SH-SY5Y (cell line): ENCODE results near the gene MARCHF5.

Experiments used
- GATA2 ChIP-seq: IDR thresholded peaks from 2 replicates; pipeline ENCODE4 v1.6.1; 2011; ENCODE audit warnings: mild to moderate bottlenecking, low read depth, low read length
- GATA3 ChIP-seq: IDR thresholded peaks from 2 replicates; pipeline ENCODE4 v1.6.1; 2011; ENCODE audit warnings: low read depth, mild to moderate bottlenecking, low read length, moderate library complexity

- no peak for TF ChIP-seq GATA3
- TF ChIP-seq GATA2: no peak
These were observed 6.8 kb upstream of the MARCHF5 start for GRCh38 chr10:92284112-92284704.
